Transverse colon (tissue), 4 donors: ENCODE data around the gene OGT.

Source experiments
- EP300 ChIP-seq: sonication (generic); formaldehyde crosslinking; IDR thresholded peaks from one replicate; pipeline ENCODE4 v1.6.1; 2017; ENCODE audit warnings: antibody characterized with exemption, low read depth
- POLR2AphosphoS5 ChIP-seq, 3 donors: sonication (generic); formaldehyde crosslinking; IDR thresholded peaks; one replicate each; pipeline ENCODE4 v1.6.1; 2016; ENCODE audit warnings: antibody characterized with exemption in 3 of 3
- TF ChIP-seq, protein P1 (sequence below), 5 experiments: fragments of 200-600 bp in 3 of 5; fragments of 450-650 bp in 2 of 5; sonication (generic) in 3 of 5; IDR thresholded peaks; 1 replicate in 2 of 5; 2 replicates in 3 of 5; pipeline ENCODE4 v1.5.1; 2016 to 2017; ENCODE audit warnings: antibody characterized with exemption in 5 of 5, inconsistent platforms in 3 of 5, mild to moderate bottlenecking in 2 of 5, moderate library complexity in 1 of 5

DNA sequence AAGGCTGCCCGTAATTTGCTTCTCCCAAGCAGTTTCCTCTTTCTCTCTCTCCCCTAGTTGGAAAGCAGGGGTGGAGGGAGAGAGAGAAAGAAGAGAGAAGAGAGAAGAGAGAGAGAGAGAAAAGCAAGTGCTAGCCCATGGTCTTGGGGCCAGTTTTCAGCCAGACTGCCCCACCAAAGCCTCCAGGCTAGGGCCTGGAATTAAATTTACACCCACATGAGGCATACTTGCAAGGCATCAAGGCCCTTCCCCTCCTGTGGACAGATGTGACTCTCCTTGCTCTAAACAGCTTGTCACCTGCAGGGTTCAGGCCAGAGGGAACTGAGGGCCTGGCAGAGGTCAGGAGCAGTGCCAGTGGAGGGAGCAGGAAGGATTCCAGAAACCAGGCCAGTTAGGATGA lies 87.1 kb downstream of the OGT start:
- TF ChIP-seq, protein P1, sequence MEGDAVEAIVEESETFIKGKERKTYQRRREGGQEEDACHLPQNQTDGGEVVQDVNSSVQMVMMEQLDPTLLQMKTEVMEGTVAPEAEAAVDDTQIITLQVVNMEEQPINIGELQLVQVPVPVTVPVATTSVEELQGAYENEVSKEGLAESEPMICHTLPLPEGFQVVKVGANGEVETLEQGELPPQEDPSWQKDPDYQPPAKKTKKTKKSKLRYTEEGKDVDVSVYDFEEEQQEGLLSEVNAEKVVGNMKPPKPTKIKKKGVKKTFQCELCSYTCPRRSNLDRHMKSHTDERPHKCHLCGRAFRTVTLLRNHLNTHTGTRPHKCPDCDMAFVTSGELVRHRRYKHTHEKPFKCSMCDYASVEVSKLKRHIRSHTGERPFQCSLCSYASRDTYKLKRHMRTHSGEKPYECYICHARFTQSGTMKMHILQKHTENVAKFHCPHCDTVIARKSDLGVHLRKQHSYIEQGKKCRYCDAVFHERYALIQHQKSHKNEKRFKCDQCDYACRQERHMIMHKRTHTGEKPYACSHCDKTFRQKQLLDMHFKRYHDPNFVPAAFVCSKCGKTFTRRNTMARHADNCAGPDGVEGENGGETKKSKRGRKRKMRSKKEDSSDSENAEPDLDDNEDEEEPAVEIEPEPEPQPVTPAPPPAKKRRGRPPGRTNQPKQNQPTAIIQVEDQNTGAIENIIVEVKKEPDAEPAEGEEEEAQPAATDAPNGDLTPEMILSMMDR (IDR thresholded peaks at IDR 0.05), result no peak
- no peak for TF ChIP-seq EP300
- no peak for TF ChIP-seq POLR2AphosphoS5 (IDR thresholded peaks at IDR 0.05)
